GM21825 (cell line): ENCODE measurements around the gene INHBE.
"Not testable (repeated sequence)": the region's sequence is repeated elsewhere in the genome, so short reads cannot be mapped to it uniquely, and the experiment has no call there.

Source experiments
- ATAC-seq: cut with Tn5 transposase; IDR thresholded peaks from one replicate; pipeline ENCODE4 v1.9.1; 2021; ENCODE audit warnings: mild to moderate bottlenecking, moderate library complexity; ENCODE audit not compliant: unreplicated experiment

INHBE gene

DNA sequence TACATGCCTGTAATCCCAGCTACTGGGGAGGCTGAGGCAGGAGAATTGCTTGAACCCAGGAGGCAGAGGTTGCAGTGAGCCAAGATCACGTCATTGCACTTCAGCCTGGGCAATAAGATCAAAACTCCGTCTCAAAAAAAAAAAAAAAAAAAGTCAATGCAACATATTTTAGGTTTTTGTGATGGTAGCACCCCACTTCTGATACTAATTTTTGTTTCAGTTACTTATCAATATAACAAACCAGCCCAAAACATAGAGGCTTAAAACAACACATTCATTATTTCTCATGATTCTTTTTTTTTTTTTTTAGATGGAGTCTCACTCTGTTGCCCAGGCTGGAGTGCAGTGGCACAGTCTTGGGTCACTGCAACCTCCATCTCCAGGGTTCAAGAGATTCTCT is 13.7 kb upstream of the INHBE start:
- ATAC-seq = not testable (repeated sequence)

DNA sequence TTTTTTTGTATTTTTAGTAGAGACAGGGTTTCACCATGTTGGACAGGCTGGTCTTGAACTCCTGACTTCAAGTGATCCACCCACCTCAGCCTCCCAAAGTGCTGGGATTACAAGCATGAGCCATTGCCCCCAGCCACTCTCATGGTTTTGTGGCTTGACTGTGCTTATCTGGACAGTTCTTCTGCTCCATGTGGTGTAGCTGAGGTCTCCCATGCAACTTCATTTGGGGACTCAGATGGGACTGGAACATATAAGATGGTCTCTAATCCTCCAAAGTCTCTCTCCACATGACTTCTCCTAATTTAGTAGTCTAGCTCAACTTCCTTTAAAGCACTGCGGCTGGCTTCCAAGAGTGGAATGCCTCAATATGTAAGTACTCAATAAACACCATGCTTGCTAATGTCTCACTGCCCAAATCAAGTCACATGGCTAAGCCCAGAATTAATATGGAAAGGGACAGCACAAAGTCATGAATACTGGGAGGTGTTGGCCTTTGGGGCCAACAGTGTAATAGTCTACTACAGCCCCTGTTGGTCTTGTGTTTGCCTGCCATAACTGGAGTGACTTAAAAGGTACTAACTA is 13.2 kb upstream of the INHBE start:
- no peak for ATAC-seq

DNA sequence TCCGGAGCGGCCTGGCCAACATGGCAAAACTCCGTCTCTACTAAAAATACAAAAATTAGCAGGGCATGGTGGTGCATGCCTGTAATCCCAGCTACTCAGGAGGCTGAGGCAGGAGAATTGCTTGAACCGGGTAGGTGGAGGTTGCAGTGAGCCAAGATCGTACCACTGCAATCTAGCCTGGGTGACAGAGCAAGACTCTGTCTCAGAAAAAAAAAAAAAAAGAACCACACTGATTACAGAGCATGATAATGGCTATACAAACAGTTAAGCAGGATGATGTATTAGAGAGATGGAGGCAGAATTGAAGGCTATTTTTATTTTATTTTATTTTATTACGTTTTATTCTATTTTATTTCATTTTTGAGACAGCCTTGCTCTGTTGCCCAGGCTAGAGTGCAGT is 10.8 kb upstream of the INHBE start:
- not testable (repeated sequence) for ATAC-seq

DNA sequence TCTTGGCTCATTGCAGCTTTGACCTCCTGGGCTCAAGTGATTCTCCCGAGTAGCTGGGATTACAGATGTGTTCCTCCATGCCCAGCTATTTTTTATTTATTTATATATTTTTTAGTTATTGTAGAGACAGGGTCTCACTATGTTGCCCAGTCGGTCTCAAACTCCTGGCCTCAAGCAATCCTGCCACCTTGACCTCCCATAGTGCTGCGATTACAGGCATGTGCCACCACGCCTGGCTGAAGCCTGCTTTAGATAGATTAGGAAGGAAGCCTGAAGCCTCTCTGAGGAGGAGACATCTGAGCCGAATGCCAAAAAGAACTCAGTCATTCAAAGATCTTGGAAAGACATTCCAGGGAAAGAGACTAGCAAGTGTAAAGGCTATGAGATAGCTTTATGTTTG is 10.4 kb upstream of the INHBE start:
- ATAC-seq = no peak

DNA sequence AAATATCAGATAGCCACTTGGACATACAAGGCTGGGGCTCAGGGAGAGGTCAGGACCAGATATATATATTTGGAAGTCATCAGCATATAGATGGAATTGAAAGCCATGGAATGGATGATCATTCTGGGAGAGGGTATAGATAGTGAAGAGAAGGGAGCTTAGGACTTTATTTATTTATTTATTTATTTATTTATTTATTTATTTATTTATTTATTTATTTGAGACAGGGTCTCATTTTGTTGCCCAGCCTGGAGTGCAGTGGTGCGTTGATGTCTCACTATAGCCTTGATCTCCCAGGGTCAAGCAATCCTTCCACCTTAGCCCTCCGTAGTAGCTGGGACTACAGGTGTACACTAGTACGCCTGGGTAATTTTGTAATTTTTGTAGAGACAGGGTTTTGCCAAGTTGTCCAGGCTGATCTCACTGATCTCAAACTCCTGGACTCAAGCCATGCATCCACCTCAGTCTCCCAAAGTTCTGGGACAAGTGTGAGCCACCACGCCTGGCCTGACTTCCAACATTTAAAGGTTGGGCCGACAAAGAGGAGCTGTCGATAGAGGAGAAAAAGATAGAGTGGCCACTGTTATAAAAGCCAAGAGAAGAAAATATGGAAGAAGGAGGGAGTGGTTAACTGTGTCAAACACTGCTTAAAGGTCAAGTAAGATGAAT is 8.7 kb upstream of the INHBE start:
- no peak for ATAC-seq

DNA sequence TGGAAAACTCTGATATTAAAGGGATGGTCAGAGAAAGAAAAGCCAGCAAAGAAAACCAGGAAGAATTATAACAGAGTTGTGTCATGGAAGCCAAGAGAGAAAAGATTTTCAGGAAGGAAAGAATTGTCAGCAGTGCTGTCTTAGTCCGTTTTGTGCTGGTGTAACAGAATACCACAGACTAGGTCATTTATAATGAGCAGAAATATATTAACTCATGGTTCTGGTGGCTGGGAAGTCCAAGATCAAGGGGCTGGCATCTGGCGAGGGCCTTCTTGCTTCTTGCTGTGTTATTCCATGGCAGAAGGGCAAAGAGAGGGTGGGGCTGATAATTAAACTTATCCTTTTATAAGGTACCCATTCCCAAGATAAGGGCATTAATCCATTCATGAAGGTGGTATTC is 6.4 kb upstream of the INHBE start:
- ATAC-seq = no peak

DNA sequence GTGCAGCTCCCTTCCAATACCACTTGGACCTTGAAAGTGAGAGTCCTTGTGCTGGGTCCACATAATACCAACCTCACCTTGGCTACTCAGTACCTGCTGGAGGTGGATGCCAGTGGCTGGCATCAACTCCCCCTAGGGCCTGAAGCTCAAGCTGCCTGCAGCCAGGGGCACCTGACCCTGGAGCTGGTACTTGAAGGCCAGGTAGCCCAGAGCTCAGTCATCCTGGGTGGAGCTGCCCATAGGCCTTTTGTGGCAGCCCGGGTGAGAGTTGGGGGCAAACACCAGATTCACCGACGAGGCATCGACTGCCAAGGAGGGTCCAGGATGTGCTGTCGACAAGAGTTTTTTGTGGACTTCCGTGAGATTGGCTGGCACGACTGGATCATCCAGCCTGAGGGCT is 5.7 kb upstream of the INHBE start:
- ATAC-seq = no peak

DNA sequence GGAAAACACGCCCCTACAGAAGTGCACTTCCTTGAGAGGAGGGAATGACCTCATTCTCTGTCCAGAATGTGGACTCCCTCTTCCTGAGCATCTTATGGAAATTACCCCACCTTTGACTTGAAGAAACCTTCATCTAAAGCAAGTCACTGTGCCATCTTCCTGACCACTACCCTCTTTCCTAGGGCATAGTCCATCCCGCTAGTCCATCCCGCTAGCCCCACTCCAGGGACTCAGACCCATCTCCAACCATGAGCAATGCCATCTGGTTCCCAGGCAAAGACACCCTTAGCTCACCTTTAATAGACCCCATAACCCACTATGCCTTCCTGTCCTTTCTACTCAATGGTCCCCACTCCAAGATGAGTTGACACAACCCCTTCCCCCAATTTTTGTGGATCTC is 5.0 kb upstream of the INHBE start:
- no peak for ATAC-seq

DNA sequence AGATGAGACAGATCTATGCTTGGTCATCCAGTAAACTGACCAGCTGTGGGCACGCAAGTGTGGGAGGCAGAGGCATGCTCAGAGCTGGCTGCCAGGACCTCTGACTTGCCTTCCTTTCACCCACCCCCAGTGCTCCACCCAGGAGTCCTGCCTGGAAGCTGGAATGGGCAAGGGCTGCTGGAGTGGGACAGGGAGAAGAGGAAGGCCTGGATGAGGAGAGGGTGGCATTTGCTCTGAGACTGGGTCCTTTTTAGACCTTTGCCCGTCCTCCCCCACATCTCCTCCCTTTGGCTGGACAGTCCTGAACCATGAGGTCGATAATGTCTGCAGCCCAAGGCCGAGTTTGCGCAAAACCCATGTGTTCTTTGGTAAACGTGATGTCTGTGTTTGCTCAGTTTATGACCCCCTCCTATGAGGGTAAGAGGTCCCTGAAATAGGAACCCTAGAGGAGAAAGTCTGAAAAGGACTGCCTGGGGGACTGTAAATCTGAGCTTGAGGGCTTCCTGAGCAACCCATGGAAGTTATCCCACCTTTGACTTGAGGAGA is 3.8 kb upstream of the INHBE start:
- ATAC-seq = no peak

DNA sequence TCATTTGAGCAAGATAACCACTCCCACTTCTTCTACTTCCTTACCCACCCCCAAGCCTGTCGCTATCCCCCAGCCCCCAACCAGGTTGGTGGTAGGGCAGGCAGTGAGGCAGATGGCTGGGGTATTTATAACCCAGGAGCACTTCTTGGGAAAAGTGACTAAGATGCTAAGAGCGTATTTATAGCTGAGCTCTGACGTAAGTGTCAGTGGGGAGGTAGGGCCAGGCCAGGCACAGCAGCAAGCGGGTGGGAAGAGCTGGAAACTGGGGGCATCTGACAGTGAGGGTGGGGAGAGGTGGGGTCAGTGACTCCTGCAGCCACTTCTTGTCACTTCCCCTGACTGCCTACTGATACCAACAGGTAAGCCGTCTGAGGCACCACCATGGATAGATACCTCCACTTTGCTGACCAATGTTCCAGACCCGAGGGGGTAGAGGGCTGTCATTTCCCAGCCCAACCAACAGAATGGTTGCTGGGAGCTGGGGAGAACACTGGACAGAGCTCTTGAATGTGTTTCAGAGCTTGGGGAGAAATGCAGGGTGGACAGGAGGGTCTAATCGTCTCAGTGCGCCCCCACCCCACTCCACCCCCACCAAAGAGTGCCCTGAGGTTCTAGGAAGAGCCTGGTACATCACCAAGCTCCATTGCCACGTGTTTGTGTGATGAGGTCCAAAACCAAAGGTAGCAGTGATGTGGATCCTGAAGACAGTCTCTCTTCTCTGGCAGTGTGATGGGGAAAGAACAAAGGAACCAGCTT is 2.7 kb upstream of the INHBE start:
- no peak for ATAC-seq

DNA sequence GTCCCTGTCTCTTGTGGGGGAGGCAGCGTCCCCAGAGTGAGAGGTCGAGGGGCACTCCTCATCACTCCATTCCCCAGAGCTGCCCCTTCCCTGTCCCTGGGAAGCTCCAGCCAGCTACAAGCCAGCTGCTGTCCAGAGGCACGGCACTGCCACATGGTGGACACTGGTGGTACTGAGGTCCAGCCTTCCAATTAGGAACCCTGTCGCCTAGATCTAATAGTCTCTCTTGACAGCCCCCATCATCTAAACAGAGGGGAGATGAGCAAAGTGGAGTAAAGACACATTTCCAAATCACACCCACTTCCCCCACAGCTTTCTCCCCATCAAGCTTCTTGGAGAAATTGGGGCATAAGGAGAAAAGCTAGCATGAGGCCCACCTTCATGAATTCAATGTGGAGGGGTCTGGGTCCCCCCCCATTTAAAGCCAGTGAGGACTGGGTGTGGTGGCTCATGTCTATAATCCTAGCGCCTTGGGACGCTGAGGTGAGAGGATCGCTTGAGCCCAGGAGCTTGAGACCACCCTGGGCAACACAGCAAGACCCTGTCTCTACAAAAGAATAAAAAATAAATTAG is 2.1 kb upstream of the INHBE start:
- peak; percentile 42 for ATAC-seq

DNA sequence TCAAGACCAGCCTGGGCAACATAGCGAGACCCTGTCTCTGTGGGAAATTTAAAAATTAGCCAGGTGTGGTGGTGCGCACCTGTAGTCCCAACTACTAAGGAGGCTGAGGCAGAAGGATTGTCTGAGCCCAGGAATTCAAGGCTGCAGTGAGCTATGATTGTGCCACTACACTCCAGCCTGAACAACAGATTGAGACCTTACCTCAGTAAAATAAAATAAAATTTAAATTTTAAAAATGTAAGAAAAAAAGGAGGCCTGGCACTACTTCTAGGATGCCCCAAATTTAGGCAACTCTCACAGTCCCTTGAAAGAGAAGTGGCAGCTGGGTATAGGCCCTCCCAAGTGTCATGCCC is 918 bp upstream of the INHBE start:
- no peak for ATAC-seq

DNA sequence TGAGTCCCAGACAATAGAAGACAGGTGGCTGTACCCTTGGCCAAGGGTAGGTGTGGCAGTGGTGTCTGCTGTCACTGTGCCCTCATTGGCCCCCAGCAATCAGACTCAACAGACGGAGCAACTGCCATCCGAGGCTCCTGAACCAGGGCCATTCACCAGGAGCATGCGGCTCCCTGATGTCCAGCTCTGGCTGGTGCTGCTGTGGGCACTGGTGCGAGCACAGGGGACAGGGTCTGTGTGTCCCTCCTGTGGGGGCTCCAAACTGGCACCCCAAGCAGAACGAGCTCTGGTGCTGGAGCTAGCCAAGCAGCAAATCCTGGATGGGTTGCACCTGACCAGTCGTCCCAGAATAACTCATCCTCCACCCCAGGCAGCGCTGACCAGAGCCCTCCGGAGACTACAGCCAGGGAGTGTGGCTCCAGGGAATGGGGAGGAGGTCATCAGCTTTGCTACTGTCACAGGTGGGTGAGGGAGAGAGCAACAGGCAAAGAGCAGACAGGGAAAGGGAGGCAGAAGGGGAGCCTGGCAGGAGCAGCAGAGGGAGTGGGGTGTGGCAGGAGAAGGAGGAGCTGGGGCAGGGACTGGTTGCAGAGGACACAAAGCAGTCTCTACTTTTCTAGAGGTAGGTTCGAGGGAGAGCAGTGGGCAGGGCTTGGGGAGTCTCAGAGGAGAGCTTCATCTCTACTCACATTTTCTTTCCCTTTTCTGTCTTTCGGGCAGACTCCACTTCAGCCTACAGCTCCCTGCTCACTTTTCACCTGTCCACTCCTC is 452 bp downstream of the INHBE start:
- ATAC-seq = no peak

DNA sequence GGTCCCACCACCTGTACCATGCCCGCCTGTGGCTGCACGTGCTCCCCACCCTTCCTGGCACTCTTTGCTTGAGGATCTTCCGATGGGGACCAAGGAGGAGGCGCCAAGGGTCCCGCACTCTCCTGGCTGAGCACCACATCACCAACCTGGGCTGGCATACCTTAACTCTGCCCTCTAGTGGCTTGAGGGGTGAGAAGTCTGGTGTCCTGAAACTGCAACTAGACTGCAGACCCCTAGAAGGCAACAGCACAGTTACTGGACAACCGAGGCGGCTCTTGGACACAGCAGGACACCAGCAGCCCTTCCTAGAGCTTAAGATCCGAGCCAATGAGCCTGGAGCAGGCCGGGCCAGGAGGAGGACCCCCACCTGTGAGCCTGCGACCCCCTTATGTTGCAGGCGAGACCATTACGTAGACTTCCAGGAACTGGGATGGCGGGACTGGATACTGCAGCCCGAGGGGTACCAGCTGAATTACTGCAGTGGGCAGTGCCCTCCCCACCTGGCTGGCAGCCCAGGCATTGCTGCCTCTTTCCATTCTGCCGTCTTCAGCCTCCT is 1.1 kb downstream of the INHBE start:
- ATAC-seq = no peak

DNA sequence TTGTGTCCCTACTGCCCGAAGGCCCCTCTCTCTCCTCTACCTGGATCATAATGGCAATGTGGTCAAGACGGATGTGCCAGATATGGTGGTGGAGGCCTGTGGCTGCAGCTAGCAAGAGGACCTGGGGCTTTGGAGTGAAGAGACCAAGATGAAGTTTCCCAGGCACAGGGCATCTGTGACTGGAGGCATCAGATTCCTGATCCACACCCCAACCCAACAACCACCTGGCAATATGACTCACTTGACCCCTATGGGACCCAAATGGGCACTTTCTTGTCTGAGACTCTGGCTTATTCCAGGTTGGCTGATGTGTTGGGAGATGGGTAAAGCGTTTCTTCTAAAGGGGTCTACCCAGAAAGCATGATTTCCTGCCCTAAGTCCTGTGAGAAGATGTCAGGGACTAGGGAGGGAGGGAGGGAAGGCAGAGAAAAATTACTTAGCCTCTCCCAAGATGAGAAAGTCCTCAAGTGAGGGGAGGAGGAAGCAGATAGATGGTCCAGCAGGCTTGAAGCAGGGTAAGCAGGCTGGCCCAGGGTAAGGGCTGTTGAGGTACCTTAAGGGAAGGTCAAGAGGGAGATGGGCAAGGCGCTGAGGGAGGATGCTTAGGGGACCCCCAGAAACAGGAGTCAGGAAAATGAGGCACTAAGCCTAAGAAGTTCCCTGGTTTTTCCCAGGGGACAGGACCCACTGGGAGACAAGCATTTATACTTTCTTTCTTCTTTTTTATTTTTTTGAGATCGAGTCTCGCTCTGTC is 1.8 kb downstream of the INHBE start:
- no peak for ATAC-seq

DNA sequence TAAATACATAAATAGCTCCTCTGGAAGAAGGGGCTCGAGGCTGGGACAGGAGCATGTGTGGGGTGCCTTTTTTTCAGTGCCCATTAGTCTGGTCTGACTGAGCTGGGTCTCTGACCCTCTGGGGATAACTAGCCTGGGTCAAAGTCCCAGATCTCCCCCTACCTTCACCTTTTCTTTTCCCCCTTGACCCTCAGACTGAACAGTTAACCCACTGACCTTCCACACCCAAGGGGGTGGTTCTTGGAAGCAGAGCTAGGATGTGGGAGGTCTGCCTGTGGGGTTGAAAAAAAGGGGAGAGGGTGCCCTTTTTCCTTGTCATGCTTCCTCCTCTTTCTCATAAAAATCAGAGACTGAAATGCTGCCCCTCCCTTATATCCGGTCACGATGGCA is 3.6 kb downstream of the INHBE start:
- no peak for ATAC-seq

DNA sequence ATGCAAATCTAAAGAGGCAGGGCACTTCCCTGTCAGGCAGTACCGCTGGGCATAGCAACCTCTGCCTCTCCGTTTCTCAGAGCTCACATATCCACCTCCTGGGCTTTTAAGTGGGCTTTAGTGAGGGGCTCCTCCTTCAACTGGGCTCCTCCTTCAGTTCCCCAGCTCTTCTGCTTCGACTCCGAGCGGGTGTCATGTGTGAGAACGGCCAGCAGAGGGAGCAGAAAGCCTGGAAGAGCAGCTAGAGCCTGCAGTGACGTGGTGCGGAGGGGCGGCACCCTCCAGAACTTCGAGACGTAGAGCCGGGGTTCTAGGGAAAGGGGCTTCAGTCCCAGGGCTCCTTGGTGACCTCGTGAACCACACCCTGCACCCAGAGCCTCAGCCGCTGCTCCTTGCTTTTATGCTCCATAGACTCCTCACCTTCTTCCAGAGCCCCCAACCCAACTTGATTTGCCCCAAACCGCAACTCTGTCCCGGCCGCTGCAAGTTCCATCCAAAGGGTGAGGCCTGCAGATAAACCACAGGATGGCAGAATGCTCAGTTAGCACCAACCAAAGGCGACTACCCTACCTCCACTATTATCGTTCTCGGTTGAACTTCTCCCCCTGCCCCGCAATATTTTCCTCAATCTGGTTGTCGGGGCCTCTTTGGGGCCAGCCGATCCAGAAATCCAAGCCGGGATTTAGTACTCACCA is 4.1 kb downstream of the INHBE start:
- ATAC-seq = peak; percentile 53

DNA sequence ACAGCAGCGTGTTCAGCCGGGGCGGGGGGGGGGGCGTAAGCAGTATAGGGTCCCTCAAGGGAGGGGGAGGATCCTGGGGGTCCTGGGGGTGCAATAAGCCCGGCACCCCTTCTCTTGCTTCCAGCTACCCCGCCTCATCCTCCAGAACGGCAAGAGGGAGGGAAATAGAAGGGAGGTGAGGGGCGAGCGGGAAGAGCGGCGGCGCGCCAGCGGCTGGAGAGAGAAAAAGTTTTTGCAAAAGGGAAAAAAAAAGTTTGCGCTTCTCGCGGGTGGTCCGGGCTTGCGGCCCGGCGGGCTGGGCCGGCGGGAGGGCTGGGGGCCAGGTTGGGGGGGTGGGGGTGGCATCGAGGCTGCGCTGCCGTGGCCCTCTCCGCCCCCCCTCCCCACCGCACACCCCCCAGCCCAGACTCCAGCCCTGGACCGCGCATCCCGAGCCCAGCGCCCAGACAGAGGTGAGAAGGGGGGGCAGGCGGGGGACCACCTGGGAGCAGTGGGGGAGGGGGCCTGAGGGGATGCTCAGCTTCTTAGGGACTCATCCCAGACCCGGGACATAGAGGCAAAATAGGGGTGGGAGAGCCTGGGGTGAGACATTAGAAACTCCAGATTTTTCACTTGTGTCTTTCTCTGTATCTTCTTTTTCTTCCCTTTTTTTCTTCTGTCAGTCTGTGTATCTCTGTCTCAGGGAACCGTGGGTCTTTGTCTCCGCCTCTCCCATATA is 4.8 kb downstream of the INHBE start, which contains the start of gene GLI1:
Gene GLI1, plus strand, starts transcription at position 36 of the 718 bp plus-strand sequence. CDS start 3,907 bp downstream, outside the sequence.
- ATAC-seq = no peak

DNA sequence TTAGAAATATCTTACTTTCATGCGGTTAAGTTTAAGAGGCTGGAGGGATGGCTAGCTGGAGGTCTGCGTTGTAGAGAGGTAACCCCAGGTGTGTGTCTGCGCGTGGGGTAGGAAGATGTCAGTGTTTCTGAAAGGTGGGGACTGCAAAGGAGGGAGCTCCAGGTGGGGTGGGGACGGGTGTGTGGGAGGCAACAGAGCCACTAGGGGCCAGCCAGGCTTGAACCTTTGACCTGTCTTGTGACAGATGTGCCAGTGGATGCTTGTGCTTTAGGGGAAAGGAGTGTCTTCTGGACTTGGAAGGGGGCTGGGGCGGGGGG is 5.3 kb downstream of the INHBE start:
- ATAC-seq = no peak
